Measurements from ENCODE around the gene GALE. TPM values are rescaled to one million over a fixed set of nuclear protein-coding genes. Genes with fewer than 3 reads are reported as not detected.
A peak's percentile ranks its signal among the peaks of the same experiment; 100 is the strongest.

The GALE gene
- total and polyA plus RNA-seq, 2 experiments from 2014 or later, result 25.8 to 65.7 TPM

DNA sequence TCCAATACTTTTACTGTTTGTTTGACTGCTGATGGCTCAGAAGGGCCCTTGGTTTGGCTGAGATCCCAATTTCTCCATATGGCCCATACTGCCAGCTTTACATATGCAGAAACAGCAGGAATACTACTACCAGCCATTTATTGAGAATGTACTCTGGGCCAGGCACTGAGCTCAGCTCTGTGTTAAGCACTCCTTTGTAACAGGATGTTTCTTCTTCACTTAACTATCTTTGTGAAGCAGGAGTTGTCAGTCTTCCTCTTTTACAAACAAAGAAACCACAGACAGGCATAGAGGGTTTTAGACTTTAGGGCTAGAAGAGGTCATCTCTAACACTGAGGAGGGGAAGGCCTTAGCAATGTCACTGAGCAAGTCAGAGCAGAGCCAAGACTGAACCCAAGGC is 16.4 kb upstream of the GALE start:
- peaks cover 35% of the 10 kb centered on the region for H3K36me3 ChIP-seq
- H3K9me3 ChIP-seq (ENCODE audit: low read depth), result no peaks in the 10 kb centered on the region
- no peak overlapping the region for H3K4me3 ChIP-seq
- TF ChIP-seq, protein P1, sequence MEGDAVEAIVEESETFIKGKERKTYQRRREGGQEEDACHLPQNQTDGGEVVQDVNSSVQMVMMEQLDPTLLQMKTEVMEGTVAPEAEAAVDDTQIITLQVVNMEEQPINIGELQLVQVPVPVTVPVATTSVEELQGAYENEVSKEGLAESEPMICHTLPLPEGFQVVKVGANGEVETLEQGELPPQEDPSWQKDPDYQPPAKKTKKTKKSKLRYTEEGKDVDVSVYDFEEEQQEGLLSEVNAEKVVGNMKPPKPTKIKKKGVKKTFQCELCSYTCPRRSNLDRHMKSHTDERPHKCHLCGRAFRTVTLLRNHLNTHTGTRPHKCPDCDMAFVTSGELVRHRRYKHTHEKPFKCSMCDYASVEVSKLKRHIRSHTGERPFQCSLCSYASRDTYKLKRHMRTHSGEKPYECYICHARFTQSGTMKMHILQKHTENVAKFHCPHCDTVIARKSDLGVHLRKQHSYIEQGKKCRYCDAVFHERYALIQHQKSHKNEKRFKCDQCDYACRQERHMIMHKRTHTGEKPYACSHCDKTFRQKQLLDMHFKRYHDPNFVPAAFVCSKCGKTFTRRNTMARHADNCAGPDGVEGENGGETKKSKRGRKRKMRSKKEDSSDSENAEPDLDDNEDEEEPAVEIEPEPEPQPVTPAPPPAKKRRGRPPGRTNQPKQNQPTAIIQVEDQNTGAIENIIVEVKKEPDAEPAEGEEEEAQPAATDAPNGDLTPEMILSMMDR (IDR thresholded peaks at IDR 0.05; ENCODE audit: low read depth, low read length), result no peak
- no peaks in the 10 kb centered on the region for H3K27me3 ChIP-seq
- no peaks in the 10 kb centered on the region for H3K4me1 ChIP-seq (ENCODE audit: low read depth)
- no peak overlapping the region for H3K27ac ChIP-seq
- no peak for DNase-seq (ENCODE audit: low read depth in 1 of 2, low spot score in 1 of 2)

DNA sequence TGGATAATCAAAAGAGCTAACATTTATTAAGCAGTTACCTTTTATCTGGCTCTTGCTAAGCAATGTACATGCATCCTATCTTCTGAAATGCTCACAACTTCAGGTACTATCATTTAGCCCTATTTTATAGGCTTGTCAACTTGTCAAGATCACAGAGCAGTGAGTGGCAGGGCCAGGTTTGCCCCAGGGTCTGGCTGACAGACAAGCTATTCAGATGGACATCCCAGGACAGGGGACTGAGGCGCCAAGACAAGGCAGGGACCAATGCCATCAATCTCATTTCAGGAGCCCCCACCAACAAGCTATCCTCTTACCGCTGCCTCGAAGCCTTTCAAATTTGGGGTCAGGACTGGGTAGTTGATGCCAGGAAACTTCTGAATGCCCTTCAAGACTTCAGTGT is 15.8 kb upstream of the GALE start:
- no peak overlapping the region for H3K27ac ChIP-seq
- peaks cover 35% of the 10 kb centered on the region for H3K36me3 ChIP-seq
- H3K4me3 ChIP-seq, result no peak overlapping the region
- H3K9me3 ChIP-seq (ENCODE audit: low read depth), result no peaks in the 10 kb centered on the region
- DNase-seq (ENCODE audit: low read depth in 1 of 2, low spot score in 1 of 2), result no peak
- TF ChIP-seq, protein P1 (IDR thresholded peaks at IDR 0.05; ENCODE audit: low read depth, low read length), result no peak
- no peaks in the 10 kb centered on the region for H3K27me3 ChIP-seq
- no peaks in the 10 kb centered on the region for H3K4me1 ChIP-seq (ENCODE audit: low read depth)

DNA sequence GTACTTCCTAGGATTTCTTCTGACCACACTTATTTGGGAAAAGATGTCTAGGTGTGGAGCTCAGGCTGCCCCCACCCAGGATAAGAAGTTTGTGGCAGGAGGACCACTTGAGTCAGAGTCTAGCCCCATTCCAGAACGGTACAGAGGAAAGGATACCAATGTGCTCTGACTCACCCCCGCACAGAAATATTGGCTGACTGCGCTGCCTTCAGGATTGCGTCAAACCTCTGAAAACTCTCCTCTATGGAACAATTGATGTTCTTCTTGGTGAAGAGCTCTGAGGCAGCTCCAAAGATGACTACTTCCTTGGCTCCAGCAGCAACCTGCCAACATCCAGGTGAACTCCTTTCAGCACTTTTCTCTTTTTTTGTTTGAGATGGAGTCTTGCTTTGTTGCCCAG is 13.5 kb upstream of the GALE start:
- H3K4me3 ChIP-seq, result no peak overlapping the region
- H3K9me3 ChIP-seq (ENCODE audit: low read depth), result no peaks in the 10 kb centered on the region
- no peak for DNase-seq (ENCODE audit: low read depth in 1 of 2, low spot score in 1 of 2)
- peaks cover 32% of the 10 kb centered on the region for H3K36me3 ChIP-seq
- no peaks in the 10 kb centered on the region for H3K4me1 ChIP-seq (ENCODE audit: low read depth)
- TF ChIP-seq, protein P1 (IDR thresholded peaks at IDR 0.05; ENCODE audit: low read depth, low read length), result no peak
- no peaks in the 10 kb centered on the region for H3K27me3 ChIP-seq
- H3K27ac ChIP-seq, result no peak overlapping the region

DNA sequence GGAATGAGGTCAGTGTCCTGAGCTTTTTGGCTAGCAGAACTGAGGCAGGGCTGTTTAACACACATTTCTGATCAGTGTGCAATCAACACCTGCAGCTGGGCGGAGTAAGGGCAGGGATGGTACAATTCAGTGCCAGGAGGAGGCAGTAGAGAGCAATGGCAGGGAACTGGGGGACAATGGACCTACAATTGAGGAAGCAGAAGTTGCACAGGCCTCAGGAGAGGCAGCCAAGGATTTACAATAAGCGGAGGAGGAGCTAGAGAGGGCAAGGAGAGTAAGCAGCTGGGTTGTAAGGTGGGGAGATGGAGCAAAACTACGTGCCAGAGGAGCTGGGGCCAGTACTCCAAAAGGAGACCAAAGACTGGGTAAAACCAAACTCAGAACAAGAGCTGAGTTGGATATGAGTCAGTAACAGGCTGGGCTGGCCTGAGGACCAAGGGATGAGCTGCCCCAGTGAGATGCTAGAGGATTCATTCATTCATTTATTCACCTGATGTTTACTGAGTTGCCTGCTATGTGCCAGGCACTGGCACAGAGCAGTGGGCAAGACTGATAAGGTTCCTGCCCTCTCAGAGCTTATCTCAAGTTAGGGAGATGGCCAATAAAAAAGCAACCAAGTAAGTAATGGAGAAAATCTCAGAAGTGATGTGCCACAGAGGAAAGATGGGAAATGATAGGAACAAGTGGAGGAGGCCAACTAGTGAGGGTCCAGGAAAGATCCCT is 10.4 kb upstream of the GALE start:
- Histone ChIP-seq H3K4me3 (no peak overlapping the region), H3K27me3 (no peaks in the 10 kb centered on the region), H3K36me3 (peaks cover 17% of the 10 kb centered on the region), H3K27ac (no peak overlapping the region), H3K9me3 (ENCODE audit: low read depth) (no peaks in the 10 kb centered on the region), H3K4me1 (ENCODE audit: low read depth) (no peaks in the 10 kb centered on the region)
- peak; percentile 41 for DNase-seq (ENCODE audit: low read depth in 1 of 2, low spot score in 1 of 2)
- TF ChIP-seq, protein P1 (IDR thresholded peaks at IDR 0.05; ENCODE audit: low read depth, low read length), result peak; percentile 54

DNA sequence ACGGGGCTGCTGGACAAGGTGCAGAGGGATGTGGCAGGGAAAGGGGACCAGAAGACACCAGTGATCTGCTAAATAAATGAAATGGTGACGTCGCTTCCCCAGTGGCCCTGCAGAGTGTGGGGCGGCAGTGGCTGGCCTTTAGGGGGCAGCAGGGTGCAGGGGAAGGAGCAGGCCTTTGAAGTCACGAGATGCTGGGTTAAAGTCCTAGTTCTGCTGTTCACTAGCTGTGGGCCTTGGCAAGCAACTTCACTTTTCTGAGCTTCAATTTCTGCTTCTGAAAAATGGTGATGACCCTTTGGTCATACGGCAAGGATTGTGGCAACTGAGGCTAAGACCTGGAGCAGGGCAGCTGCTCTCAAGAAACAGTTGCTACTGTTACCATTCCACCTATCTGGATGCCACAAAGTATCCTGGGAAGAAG is 9.2 kb upstream of the GALE start:
- peak; percentile 74 to 76 for DNase-seq (ENCODE audit: low read depth in 1 of 2, low spot score in 1 of 2)
- TF ChIP-seq, protein P1 (IDR thresholded peaks at IDR 0.05; ENCODE audit: low read depth, low read length), result peak; percentile 82
- H3K36me3 ChIP-seq, result peaks cover 14% of the 10 kb centered on the region

More for the DNA sequence above, 9.2 kb upstream of the GALE start:
- no peak overlapping the region for H3K27ac ChIP-seq
- H3K27me3 ChIP-seq, result no peaks in the 10 kb centered on the region
- H3K4me1 ChIP-seq (ENCODE audit: low read depth), result no peaks in the 10 kb centered on the region
- no peaks in the 10 kb centered on the region for H3K9me3 ChIP-seq (ENCODE audit: low read depth)
- no peak overlapping the region for H3K4me3 ChIP-seq
